Measurements from ENCODE around the gene IGFLR1. TPM values are rescaled to one million over a fixed set of nuclear protein-coding genes. Genes with fewer than 3 reads are reported as not detected.
A peak's percentile ranks its signal among the peaks of the same experiment; 100 is the strongest.

The IGFLR1 gene, protein sequence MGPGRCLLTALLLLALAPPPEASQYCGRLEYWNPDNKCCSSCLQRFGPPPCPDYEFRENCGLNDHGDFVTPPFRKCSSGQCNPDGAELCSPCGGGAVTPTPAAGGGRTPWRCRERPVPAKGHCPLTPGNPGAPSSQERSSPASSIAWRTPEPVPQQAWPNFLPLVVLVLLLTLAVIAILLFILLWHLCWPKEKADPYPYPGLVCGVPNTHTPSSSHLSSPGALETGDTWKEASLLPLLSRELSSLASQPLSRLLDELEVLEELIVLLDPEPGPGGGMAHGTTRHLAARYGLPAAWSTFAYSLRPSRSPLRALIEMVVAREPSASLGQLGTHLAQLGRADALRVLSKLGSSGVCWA
- total RNA-seq, result 10 to 100 TPM in 1 of 4 donors, 1 to 10 TPM in 3; 1.4 to 11.3 (median 5.1) TPM

DNA sequence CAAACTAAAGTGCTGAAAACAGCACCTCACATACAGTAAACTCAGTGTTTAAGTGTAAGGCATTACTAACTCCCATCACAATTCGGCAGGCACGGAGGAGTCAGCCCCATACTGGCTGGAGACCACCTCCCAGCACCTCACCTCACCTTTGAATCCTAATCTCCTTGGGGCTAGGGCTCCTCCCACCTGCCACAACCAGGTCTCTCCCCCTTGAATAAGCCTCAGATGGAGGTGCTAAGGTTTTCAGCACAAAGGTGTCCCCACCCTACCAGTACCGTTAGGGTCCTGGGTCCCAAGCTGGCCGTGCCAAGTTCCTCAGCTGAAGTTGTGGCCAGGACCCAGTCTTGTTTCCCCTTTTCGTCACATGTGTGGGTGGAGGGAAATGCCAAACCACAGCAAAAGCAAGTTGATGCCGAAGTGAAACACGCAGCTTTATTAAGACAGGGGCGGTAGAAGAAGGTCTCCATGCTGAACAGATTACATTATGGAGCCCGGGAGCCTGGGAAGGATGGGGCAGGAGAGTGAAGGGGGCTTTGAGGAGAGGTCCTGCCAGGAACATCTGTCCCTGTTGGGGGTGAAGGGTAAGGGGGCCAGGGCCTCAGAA is at the start of gene IGFLR1:
TSS of gene IGFLR1 (minus strand) at position 332 of the 604 bp plus-strand sequence. CDS start 1,272 bp downstream, outside the sequence.
- intact Hi-C loops (cut with DNase I; ENCODE audit: low total_unique reads), result no loop called here
- TF ChIP-seq POLR2A (IDR thresholded peaks at IDR 0.05), result no peak
- TF ChIP-seq, protein P1, sequence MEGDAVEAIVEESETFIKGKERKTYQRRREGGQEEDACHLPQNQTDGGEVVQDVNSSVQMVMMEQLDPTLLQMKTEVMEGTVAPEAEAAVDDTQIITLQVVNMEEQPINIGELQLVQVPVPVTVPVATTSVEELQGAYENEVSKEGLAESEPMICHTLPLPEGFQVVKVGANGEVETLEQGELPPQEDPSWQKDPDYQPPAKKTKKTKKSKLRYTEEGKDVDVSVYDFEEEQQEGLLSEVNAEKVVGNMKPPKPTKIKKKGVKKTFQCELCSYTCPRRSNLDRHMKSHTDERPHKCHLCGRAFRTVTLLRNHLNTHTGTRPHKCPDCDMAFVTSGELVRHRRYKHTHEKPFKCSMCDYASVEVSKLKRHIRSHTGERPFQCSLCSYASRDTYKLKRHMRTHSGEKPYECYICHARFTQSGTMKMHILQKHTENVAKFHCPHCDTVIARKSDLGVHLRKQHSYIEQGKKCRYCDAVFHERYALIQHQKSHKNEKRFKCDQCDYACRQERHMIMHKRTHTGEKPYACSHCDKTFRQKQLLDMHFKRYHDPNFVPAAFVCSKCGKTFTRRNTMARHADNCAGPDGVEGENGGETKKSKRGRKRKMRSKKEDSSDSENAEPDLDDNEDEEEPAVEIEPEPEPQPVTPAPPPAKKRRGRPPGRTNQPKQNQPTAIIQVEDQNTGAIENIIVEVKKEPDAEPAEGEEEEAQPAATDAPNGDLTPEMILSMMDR (IDR thresholded peaks at IDR 0.05), result no peak
- DNase-seq (ENCODE audit: low spot score in 2 of 2), result peak in 1 of 2 donors; percentile 47
- no peak within 1 kb of the TSS for H3K4me3 ChIP-seq (ENCODE audit: low read depth, poor library complexity, severe bottlenecking)
- 73 to 78% methylated on average over 9 of the region's 9 CpGs for WGBS, 2 donors

DNA sequence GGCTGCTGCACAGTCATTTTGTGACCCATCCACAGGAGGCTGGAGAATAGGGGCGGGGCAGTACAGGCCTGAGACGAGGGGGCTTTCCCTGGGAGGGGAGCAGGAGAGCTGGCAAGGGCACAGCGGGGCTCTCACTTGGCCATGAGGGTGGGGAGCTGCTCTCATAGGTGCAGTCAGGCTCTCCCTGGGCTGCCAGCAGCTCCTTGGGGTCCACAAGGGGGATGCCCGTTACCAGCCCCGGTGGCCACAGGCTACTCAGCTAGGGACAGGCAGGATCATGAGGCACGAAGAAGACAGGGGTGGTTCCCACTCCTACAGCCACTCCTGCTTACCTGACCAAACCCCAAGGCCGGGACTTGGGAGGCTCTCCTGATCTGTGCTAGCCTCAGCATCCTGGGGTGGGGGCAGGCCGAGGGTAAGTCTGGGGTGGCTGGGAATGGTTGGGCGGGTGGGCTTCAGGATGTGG is 49.6 kb upstream of the IGFLR1 start:
- no peak for TF ChIP-seq POLR2A (IDR thresholded peaks at IDR 0.05)
- TF ChIP-seq, protein P1 (IDR thresholded peaks at IDR 0.05), result no peak
- no peak overlapping the region for H3K4me3 ChIP-seq (ENCODE audit: low read depth, poor library complexity, severe bottlenecking)
- DNase-seq (ENCODE audit: low spot score in 2 of 2), result no peak
- 84 to 92% methylated on average over 8 to 9 of the region's 9 CpGs for WGBS, 2 donors
- intact Hi-C loops (cut with DNase I; ENCODE audit: low total_unique reads), result loop anchor here (5.0 kb wide), 1 partner anchor 605 kb away; no protein-coding TSS in a partner anchor

DNA sequence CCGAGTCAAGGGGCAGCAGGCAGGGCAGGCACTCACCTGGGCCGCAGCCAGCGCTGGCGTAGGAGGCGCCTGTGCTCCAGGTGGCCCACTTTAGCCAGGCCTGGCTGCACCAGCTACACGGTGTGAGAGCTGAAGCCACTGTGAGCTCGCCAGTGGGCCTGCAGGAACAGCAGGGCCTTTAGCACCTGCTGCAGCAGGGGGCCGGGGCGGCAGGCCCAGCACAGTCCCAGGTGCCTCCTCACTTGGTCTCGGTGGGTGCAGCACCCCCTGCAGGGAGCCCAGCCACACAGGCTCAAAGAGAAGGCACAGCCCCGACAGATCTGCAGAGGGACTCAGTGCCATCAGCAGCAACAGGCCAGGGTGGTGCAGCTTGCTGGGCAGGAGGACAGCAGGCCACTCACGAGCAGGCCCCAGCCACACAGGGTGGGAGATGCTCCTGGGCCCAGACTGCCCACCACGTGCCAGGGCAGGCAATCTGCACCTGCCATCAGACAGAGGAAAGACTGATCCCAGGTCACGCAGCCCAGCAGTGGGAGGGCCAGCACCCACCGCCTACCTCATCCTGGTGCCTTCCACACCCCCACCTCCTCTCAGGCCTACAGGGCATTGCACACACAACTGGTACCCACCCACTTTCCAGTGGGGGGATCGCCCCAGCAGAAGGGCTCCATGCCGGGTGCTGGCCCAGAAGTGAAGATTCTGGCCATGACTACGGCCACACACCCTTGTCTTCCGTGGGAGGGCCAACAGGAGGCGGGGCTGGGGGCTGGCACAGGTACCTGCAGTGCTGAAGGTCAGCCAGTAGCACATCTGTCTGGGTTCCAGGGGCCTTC is 48.9 kb upstream of the IGFLR1 start:
- H3K4me3 ChIP-seq (ENCODE audit: low read depth, poor library complexity, severe bottlenecking), result no peak overlapping the region
- 61 to 62% methylated on average over 10 to 18 of the region's 20 CpGs for WGBS, 2 donors
- no peak for DNase-seq (ENCODE audit: low spot score in 2 of 2)
- intact Hi-C loops (cut with DNase I; ENCODE audit: low total_unique reads), result loop anchor here (5.0 kb wide), 1 partner anchor 606 kb away; no protein-coding TSS in a partner anchor
- TF ChIP-seq, protein P1 (IDR thresholded peaks at IDR 0.05), result no peak
- no peak for TF ChIP-seq POLR2A (IDR thresholded peaks at IDR 0.05)

GRCh38 chr19:35789978-35790944 is 48.0 kb upstream of the IGFLR1 start:
- no peak overlapping the region for H3K4me3 ChIP-seq (ENCODE audit: low read depth, poor library complexity, severe bottlenecking)
- 77 to 90% methylated on average over 8 to 10 of the region's 19 CpGs for WGBS, 2 donors
- intact Hi-C loops (cut with DNase I; ENCODE audit: low total_unique reads), result loop anchor here (5.0 kb wide), 1 partner anchor 607 kb away; no protein-coding TSS in a partner anchor
- TF ChIP-seq, protein P1 (IDR thresholded peaks at IDR 0.05), result no peak
- TF ChIP-seq POLR2A (IDR thresholded peaks at IDR 0.05), result no peak
- DNase-seq (ENCODE audit: low spot score in 2 of 2), result no peak
